Tibial nerve (tissue), 4 donors: ENCODE measurements around the gene NOM1. TPM values are rescaled to one million over a fixed set of nuclear protein-coding genes. Genes with fewer than 3 reads are reported as not detected.

ENCODE experiments used
- DNase-seq, 2 donors: peaks; one replicate each; pipeline ENCODE4 v3.0.0-alpha.2; 2019; ENCODE audit warnings: low spot score in 2 of 2
- H3K27ac ChIP-seq, 4 donors: fragments of 200-600 bp; sonication (generic) in 3 of 4; one replicate each; pipeline ENCODE4 v1.5.1; 2017 to 2019; ENCODE audit warnings: mild to moderate bottlenecking in 1 of 4
- H3K27me3 ChIP-seq, 2 donors: fragments of 200-600 bp; sonication (generic) in 1 of 2; one replicate each; pipeline versions ENCODE4 v1.5.1 to v1.6.0; 2017 to 2019
- H3K36me3 ChIP-seq, 3 donors: fragments of 200-600 bp; sonication (generic); one replicate each; pipeline ENCODE4 v1.5.1; 2018 to 2019
- H3K4me1 ChIP-seq, 4 donors: fragments of 200-600 bp; sonication (generic) in 3 of 4; one replicate each; pipeline ENCODE4 v1.5.1; 2017 to 2019
- H3K4me3 ChIP-seq, 4 donors: fragments of 200-600 bp; sonication (generic) in 3 of 4; one replicate each; pipeline ENCODE4 v1.5.1; 2017 to 2019; ENCODE audit warnings: mild to moderate bottlenecking in 1 of 4, moderate library complexity in 1 of 4
- H3K9me3 ChIP-seq, 4 donors: fragments of 200-600 bp; sonication (generic) in 3 of 4; one replicate each; pipeline ENCODE4 v1.5.1; 2017 to 2019
- EP300 ChIP-seq, 2 donors: sonication (generic); formaldehyde crosslinking; IDR thresholded peaks; one replicate each; pipeline ENCODE4 v1.6.1; 2017; ENCODE audit warnings: antibody characterized with exemption in 2 of 2, mild to moderate bottlenecking in 1 of 2
- POLR2A ChIP-seq, 2 donors: fragments of 450-650 bp; IDR thresholded peaks; one replicate each; pipeline ENCODE4 v1.6.1; 2017; ENCODE audit warnings: antibody characterized with exemption in 2 of 2, mild to moderate bottlenecking in 2 of 2, moderate library complexity in 2 of 2
- WGBS, 2 donors: methylation state at CpG; one replicate each; pipeline ENCODE4 v1.1.5; 2018; 5-methylcytosine and 5-hydroxymethylcytosine counted together
- total RNA-seq, 4 donors: library from RNA; depleted of rRNA; stranded (reverse); fragments of >200 nt; gene quantifications; one replicate each; pipeline ENCODE4 v1.1.0, GENCODE V29; 2016
- TF ChIP-seq, protein P1 (sequence below), 5 experiments: fragments of 200-600 bp in 3 of 5; fragments of 450-650 bp in 2 of 5; sonication (generic) in 3 of 5; IDR thresholded peaks; one replicate each; pipeline ENCODE4 v1.5.1; 2016 to 2019; ENCODE audit warnings: antibody characterized with exemption in 5 of 5, mild to moderate bottlenecking in 3 of 5, moderate library complexity in 2 of 5

NOM1 gene
- total RNA-seq, 4 donors from 2014 or later: 23.3 to 41.5 (median 25.3) TPM

- Histone ChIP-seq H3K27ac (no peak overlapping the region), H3K4me1 (peaks cover 0 to 35% (median 8%) of the 10 kb centered on the region in 4 donors), H3K27me3 (peaks cover 0 to 93% of the 10 kb centered on the region in 2 donors), H3K9me3 (no peaks in the 10 kb centered on the region), H3K4me3 (no peak overlapping the region), H3K36me3 (no peaks in the 10 kb centered on the region)
- DNase-seq: no peak
- TF ChIP-seq, protein P1, sequence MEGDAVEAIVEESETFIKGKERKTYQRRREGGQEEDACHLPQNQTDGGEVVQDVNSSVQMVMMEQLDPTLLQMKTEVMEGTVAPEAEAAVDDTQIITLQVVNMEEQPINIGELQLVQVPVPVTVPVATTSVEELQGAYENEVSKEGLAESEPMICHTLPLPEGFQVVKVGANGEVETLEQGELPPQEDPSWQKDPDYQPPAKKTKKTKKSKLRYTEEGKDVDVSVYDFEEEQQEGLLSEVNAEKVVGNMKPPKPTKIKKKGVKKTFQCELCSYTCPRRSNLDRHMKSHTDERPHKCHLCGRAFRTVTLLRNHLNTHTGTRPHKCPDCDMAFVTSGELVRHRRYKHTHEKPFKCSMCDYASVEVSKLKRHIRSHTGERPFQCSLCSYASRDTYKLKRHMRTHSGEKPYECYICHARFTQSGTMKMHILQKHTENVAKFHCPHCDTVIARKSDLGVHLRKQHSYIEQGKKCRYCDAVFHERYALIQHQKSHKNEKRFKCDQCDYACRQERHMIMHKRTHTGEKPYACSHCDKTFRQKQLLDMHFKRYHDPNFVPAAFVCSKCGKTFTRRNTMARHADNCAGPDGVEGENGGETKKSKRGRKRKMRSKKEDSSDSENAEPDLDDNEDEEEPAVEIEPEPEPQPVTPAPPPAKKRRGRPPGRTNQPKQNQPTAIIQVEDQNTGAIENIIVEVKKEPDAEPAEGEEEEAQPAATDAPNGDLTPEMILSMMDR (IDR thresholded peaks at IDR 0.05): no peak
- TF ChIP-seq EP300 (IDR thresholded peaks at IDR 0.05) (no peak), POLR2A (IDR thresholded peaks at IDR 0.05) (no peak)
- WGBS, 2 donors: 19 to 21% methylated on average over 13 of the region's 13 CpGs
Observed at GRCh38 chr7:157013602-157014549, 64.4 kb downstream of the NOM1 start.

DNA sequence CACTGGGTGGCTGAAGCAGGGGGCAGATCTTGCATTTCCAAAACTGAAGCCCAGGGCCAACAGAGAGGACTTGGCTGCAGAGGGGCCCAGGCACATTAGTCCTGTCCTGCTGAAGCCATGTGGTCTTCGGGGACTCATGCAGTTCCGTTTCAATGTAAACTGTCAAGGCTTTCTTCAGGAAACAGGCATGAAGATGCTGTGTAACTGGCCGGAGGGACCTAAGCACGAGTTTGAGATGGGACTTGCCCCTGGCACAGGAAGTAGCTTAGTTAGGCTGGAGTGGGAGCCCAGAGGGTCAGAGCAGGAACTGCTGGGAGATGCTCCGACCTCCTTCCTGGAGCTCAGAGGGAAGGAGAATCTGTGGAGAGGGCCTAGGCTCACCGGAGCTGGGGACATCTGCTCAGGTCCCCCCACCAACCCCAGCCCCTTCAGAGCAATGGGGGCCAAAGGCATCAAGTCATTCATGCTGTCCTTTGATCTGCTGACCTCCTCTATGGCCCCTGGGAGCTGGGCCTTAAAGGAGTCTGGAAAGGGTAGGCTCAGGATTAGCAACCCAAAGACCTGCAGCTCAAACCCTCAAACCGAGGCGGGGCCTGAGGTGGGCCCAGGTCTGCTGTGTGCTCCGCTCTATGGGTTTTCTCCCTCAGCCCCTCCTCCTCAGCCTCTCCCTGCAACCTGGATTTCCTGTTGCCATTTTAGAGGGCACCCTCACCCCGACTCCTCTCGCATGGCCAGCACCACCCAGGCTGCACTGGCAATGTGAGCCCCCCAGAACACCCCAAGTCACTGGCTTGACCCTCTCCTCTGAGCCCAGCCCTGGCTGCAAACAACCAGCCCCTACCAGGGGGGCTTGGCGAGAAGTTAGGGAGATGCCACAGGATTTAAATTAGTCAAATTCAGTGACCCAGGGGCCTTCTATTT, 65.4 kb downstream of the NOM1 start:
- TF ChIP-seq EP300 (IDR thresholded peaks at IDR 0.05): no peak
- no peak for TF ChIP-seq POLR2A (IDR thresholded peaks at IDR 0.05)
- TF ChIP-seq, protein P1 (IDR thresholded peaks at IDR 0.05): no peak
- DNase-seq: no peak
- Histone ChIP-seq H3K4me3 (no peak overlapping the region), H3K9me3 (no peaks in the 10 kb centered on the region), H3K4me1 (peaks cover 0 to 37% (median 12%) of the 10 kb centered on the region in 4 donors), H3K27ac (no peak overlapping the region), H3K36me3 (no peaks in the 10 kb centered on the region), H3K27me3 (peaks cover 0 to 96% of the 10 kb centered on the region in 2 donors)
- WGBS, 2 donors: 24 to 28% methylated on average over 12 of the region's 12 CpGs

DNA sequence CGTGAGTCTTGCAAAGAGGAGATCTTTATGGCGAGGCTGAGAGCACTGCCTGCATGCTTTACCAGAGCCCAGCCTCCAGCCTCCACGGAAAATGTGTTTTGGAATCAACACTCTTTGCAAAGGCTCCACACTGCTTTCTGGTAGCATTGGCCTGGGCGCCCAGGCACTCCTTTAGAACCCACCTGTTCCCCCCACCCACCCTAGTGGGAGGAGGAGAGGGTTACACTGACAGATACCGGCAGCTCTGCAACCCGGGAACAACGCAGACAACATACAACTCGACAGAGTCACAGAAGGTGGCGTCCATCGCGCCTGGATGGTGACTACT, 66.5 kb downstream of the NOM1 start:
- Histone ChIP-seq H3K4me3 (no peak overlapping the region), H3K27ac (no peak overlapping the region), H3K4me1 (peaks cover 0 to 38% (median 15%) of the 10 kb centered on the region in 4 donors), H3K27me3 (peaks cover 2 to 100% of the 10 kb centered on the region in 2 donors), H3K36me3 (no peaks in the 10 kb centered on the region), H3K9me3 (no peaks in the 10 kb centered on the region)
- no peak for TF ChIP-seq EP300 (IDR thresholded peaks at IDR 0.05)
- no peak for TF ChIP-seq POLR2A (IDR thresholded peaks at IDR 0.05)
- TF ChIP-seq, protein P1 (IDR thresholded peaks at IDR 0.05): no peak
- no peak for DNase-seq
- 10 to 12% methylated on average over 11 of the region's 11 CpGs for WGBS, 2 donors

DNA sequence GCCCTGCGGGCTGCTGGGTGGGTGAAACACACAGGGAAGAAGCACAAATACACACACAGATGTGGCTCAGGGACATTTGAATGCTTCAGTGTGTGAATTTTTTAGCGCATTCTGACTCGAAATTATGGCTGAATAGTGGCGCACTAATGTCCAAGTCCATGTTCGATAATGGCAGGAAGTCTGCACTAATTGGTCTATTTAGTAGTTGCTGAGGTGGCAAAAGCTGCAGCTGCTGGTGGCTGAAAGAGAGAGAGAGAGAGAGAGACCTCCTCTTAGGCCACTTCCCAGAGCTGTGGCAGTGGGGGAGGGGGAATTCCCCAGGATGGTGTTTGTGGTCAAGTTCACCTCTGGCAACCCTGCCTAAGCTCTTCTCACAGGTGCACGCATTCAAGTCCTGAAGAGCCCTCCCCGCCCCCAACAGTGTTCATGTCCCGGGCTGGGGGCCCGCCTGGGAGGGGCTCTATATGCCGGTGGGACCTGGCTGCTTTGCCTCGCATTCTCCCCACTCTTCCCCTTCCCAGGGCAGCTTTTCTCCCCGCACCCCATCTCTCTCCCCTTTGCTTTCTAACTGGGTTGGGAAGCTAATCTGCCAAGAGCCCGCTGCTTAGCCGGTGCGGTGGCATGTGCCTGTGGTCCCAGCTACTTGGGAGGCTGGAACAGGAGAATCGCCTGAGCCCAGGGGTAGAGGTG, 67.0 kb downstream of the NOM1 start:
- Histone ChIP-seq H3K27ac (no peak overlapping the region), H3K9me3 (no peaks in the 10 kb centered on the region), H3K27me3 (peaks cover 5 to 99% of the 10 kb centered on the region in 2 donors), H3K4me1 (peaks cover 0 to 38% (median 14%) of the 10 kb centered on the region in 4 donors), H3K36me3 (no peaks in the 10 kb centered on the region), H3K4me3 (no peak overlapping the region)
- TF ChIP-seq EP300 (IDR thresholded peaks at IDR 0.05): no peak
- TF ChIP-seq, protein P1 (IDR thresholded peaks at IDR 0.05): no peak
- TF ChIP-seq POLR2A (IDR thresholded peaks at IDR 0.05): no peak
- DNase-seq: no peak
- 6 to 7% methylated on average over 14 to 16 of the region's 16 CpGs for WGBS, 2 donors
